Upper lobe of left lung (tissue), 6 donors: ENCODE data around the gene FAM53B. TPM values are rescaled to one million over a fixed set of nuclear protein-coding genes. Genes with fewer than 3 reads are reported as not detected.

ENCODE experiments used
- ATAC-seq, 2 donors: fragments of 200-7000 bp; cut with Tn5 transposase; one replicate each; pipeline ENCODE4 v1.9.1; 2022; ENCODE audit warnings: mild to moderate bottlenecking in 2 of 2, moderate library complexity in 2 of 2; ENCODE audit not compliant: low FRiP score in 2 of 2
- DNase-seq, 2 donors: peaks; one replicate each; pipeline ENCODE4 v3.0.0-alpha.2; 2019 to 2020
- H3K27ac ChIP-seq, 4 donors: fragments of 200-600 bp; sonication (generic); one replicate each; pipeline ENCODE4 v1.5.1; 2016 to 2019
- H3K27me3 ChIP-seq, 4 donors: fragments of 200-600 bp; sonication (generic); one replicate each; pipeline ENCODE4 v1.5.1; 2017 to 2019
- H3K36me3 ChIP-seq, 4 donors: fragments of 200-600 bp; sonication (generic); one replicate each; pipeline ENCODE4 v1.5.1; 2016 to 2019
- H3K4me1 ChIP-seq, 4 donors: fragments of 200-600 bp; sonication (generic); one replicate each; pipeline ENCODE4 v1.5.1; 2018 to 2019
- H3K4me3 ChIP-seq, 4 donors: fragments of 200-600 bp; sonication (generic); one replicate each; pipeline ENCODE4 v1.5.1; 2017 to 2019; ENCODE audit warnings: mild to moderate bottlenecking in 2 of 4, moderate library complexity in 1 of 4
- H3K9me3 ChIP-seq, 4 donors: fragments of 200-600 bp; sonication (generic); one replicate each; pipeline ENCODE4 v1.5.1; 2018 to 2019
- EP300 ChIP-seq, 4 donors: sonication (generic); formaldehyde crosslinking; IDR thresholded peaks; one replicate each; pipeline ENCODE4 v1.5.1; 2017; ENCODE audit warnings: antibody characterized with exemption in 4 of 4, control low read depth in 2 of 4
- POLR2A ChIP-seq, 4 donors: fragments of 450-650 bp; IDR thresholded peaks; one replicate each; pipeline ENCODE4 v1.5.1; 2016 to 2017; ENCODE audit warnings: antibody characterized with exemption in 4 of 4, mild to moderate bottlenecking in 2 of 4
- POLR2AphosphoS5 ChIP-seq, 2 donors: sonication (generic); formaldehyde crosslinking; IDR thresholded peaks; one replicate each; pipeline ENCODE4 v1.5.1; 2017; ENCODE audit warnings: antibody characterized with exemption in 2 of 2
- WGBS, 2 donors: methylation state at CpG; one replicate each; pipeline ENCODE4 v1.1.5; 2017 to 2018; 5-methylcytosine and 5-hydroxymethylcytosine counted together
- total RNA-seq, 6 donors: library from RNA; depleted of rRNA in 4 of 6; stranded (reverse); fragments of >200 nt in 4 of 6; gene quantifications; one replicate each; pipeline versions ENCODE4 v1.1.0 to v1.2.1, GENCODE V29; 2016 to 2021
- TF ChIP-seq, protein P1 (sequence below), 6 experiments: fragments of 450-650 bp in 4 of 6; fragments of 200-600 bp in 2 of 6; sonication (generic) in 2 of 6; IDR thresholded peaks; one replicate each; pipeline ENCODE4 v1.5.1; 2016 to 2019; ENCODE audit warnings: antibody characterized with exemption in 6 of 6
- donor health status: DM: no; HTN: no; CAD: no; lungs with moderate emphysema.
- donor health status: DM: no; HTN: yes; CAD: no; lungs with severe emphysema.

The FAM53B gene
- total RNA-seq, 6 donors from 2014 or later: 35.8 to 62.5 (median 47.8) TPM

DNA sequence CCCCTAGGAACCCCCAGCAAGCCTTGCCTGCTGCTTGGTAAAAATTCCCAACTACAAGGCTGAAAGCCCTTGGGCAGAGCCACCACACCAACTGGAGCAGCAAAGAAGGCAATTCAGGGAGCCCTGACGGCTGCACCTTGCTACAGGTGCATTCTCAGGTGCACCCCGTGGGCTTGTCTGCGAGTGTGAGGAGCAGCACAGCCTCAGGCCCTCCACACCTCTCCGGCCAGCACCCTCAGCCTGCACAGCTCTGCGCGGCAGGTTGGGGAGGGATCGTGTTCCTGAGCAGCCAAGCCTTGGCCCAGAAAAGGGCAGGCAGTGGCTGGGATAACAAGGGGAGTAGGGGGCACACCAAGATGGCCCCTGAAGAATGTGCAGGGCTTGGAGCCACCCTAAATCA lies 104.1 kb downstream of the FAM53B start:
- H3K9me3 ChIP-seq: no peaks in the 10 kb centered on the region
- no peak for ATAC-seq
- no peaks in the 10 kb centered on the region for H3K36me3 ChIP-seq
- DNase-seq: no peak
- no peak overlapping the region for H3K4me3 ChIP-seq
- peak overlapping the region in 3 of 4 donors; percentile 76 to 86 (median 77) for H3K27ac ChIP-seq
- WGBS, 2 donors: 91 to 100% methylated on average over 4 to 7 of the region's 7 CpGs
- H3K4me1 ChIP-seq: peaks cover 35 to 77% (median 64%) of the 10 kb centered on the region in 4 donors
- TF ChIP-seq, protein P1, sequence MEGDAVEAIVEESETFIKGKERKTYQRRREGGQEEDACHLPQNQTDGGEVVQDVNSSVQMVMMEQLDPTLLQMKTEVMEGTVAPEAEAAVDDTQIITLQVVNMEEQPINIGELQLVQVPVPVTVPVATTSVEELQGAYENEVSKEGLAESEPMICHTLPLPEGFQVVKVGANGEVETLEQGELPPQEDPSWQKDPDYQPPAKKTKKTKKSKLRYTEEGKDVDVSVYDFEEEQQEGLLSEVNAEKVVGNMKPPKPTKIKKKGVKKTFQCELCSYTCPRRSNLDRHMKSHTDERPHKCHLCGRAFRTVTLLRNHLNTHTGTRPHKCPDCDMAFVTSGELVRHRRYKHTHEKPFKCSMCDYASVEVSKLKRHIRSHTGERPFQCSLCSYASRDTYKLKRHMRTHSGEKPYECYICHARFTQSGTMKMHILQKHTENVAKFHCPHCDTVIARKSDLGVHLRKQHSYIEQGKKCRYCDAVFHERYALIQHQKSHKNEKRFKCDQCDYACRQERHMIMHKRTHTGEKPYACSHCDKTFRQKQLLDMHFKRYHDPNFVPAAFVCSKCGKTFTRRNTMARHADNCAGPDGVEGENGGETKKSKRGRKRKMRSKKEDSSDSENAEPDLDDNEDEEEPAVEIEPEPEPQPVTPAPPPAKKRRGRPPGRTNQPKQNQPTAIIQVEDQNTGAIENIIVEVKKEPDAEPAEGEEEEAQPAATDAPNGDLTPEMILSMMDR (IDR thresholded peaks at IDR 0.05): no peak
- TF ChIP-seq POLR2AphosphoS5 (IDR thresholded peaks at IDR 0.05) (no peak), POLR2A (IDR thresholded peaks at IDR 0.05) (no peak), EP300 (IDR thresholded peaks at IDR 0.05) (no peak)
- no peaks in the 10 kb centered on the region for H3K27me3 ChIP-seq

DNA sequence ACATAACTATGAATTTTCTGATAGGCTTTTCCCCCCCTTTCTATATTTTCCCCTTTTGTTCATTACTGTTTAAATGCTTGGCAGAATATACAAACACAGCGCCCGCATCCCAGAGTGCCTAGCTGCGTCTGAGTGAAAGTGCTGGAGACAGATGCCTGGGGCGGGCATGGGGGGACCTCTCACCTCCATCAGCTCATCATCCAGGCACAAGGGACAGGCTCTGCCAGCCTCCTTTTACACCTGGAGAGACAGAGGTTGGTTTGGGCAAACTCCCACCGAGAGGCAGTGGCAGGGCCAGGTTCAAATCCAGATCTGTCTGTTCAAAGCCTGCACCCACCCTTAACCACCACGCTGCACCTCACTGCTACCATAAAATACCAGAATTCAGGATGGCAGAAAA lies 104.5 kb downstream of the FAM53B start:
- ATAC-seq (no peak), DNase-seq (no peak)
- no peaks in the 10 kb centered on the region for H3K36me3 ChIP-seq
- 96 to 97% methylated on average over 5 to 6 of the region's 6 CpGs for WGBS, 2 donors
- TF ChIP-seq, protein P1 (IDR thresholded peaks at IDR 0.05): no peak
- TF ChIP-seq POLR2AphosphoS5 (IDR thresholded peaks at IDR 0.05) (no peak), EP300 (IDR thresholded peaks at IDR 0.05) (no peak), POLR2A (IDR thresholded peaks at IDR 0.05) (no peak)
- H3K27me3 ChIP-seq: no peaks in the 10 kb centered on the region
- no peaks in the 10 kb centered on the region for H3K9me3 ChIP-seq
- peak overlapping the region in 3 of 4 donors; percentile 1 to 86 (median 77) for H3K27ac ChIP-seq
- H3K4me1 ChIP-seq: peaks cover 31 to 73% (median 60%) of the 10 kb centered on the region in 4 donors
- no peak overlapping the region for H3K4me3 ChIP-seq

DNA sequence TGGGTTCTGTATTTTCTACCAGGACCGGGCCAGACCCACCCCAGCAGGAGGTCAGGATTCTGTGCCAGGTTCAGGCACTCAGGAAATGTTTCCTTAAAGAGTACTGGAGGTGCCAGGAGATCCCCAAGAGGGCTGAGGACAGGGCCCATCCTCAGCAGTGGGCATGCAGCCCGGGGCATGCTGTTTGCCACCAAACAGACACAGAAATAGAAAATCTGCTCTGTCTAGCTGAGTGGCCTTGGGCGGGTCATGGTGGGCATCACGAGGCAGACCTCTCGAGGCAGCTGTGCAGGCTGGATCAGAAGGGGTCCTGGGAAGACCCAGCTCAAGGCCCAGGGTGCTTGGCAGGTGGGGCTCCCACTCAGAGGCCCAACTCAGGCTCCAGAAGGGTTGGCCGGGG lies 105.0 kb downstream of the FAM53B start:
- no peak for ATAC-seq
- DNase-seq: no peak
- TF ChIP-seq EP300 (IDR thresholded peaks at IDR 0.05) (no peak), POLR2AphosphoS5 (IDR thresholded peaks at IDR 0.05) (no peak), POLR2A (IDR thresholded peaks at IDR 0.05) (no peak)
- TF ChIP-seq, protein P1 (IDR thresholded peaks at IDR 0.05): no peak
- no peak overlapping the region for H3K4me3 ChIP-seq
- peak overlapping the region in 2 of 4 donors; percentile 77 to 86 for H3K27ac ChIP-seq
- 74 to 82% methylated on average over 6 of the region's 6 CpGs for WGBS, 2 donors
- no peaks in the 10 kb centered on the region for H3K36me3 ChIP-seq
- no peaks in the 10 kb centered on the region for H3K9me3 ChIP-seq
- peaks cover 26 to 69% (median 55%) of the 10 kb centered on the region in 4 donors for H3K4me1 ChIP-seq
- H3K27me3 ChIP-seq: no peaks in the 10 kb centered on the region

DNA sequence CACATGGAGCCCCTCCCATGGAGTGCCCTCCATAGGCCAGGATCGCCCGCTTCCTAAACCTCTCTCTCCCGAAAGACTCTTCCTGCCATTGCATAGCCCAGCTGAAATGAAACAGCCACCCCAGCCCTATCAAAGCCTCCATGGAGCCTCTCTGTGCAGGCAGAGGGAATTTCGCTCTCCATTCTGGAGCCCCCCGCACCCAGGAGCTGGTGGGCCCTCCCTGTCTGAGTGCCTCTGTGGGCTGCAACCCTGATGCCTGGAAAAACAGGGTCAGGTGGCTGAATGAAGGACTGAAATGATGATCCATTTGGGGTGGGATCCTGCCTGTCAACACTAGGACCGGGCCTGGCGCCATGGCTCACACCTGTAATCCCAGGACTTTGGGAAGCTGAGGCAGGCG lies 106.4 kb downstream of the FAM53B start:
- peaks cover 28 to 65% (median 55%) of the 10 kb centered on the region in 4 donors for H3K4me1 ChIP-seq
- WGBS, 2 donors: 94 to 96% methylated on average over 6 to 8 of the region's 8 CpGs
- TF ChIP-seq EP300 (IDR thresholded peaks at IDR 0.05) (no peak), POLR2AphosphoS5 (IDR thresholded peaks at IDR 0.05) (no peak), POLR2A (IDR thresholded peaks at IDR 0.05) (no peak)
- TF ChIP-seq, protein P1 (IDR thresholded peaks at IDR 0.05): no peak

DNA sequence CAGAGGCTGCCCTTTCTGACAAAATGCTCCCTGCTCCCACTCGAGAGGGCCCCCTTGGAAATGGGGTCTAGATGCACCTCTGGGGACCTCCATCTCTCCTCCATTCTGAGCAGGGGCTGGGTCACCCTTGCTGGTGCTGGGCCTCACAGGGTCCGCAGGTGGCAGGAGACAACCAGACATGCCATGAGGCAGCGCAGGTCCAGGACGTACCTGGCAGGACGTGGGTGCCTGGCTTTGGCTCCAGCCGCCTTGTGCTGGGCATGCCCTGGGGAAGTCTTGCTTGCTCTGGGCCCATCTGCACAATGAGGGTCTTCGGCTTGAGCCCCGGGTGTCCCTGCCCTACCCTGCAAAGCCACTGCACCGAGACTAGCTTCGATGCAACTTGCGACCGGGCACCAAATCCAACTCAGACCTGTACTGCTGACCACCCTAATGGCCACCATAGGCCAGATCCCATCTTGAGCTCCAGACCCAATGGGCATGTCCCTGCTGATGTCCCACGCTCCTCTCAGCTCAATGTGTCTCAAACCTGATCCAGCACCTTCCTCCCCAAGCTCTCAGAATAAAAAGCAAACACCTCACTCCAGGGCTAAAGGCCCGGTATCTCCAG lies 107.0 kb downstream of the FAM53B start:
- DNase-seq (no peak), ATAC-seq (no peak)
- no peak for TF ChIP-seq POLR2AphosphoS5 (IDR thresholded peaks at IDR 0.05)
- no peak for TF ChIP-seq POLR2A (IDR thresholded peaks at IDR 0.05)
- TF ChIP-seq, protein P1 (IDR thresholded peaks at IDR 0.05): no peak
- TF ChIP-seq EP300 (IDR thresholded peaks at IDR 0.05): no peak
- Histone ChIP-seq H3K4me3 (no peak overlapping the region), H3K27ac (no peak overlapping the region), H3K27me3 (no peaks in the 10 kb centered on the region), H3K4me1 (peaks cover 31 to 65% (median 55%) of the 10 kb centered on the region in 4 donors), H3K9me3 (no peaks in the 10 kb centered on the region), H3K36me3 (no peaks in the 10 kb centered on the region)
- WGBS, 2 donors: 91 to 94% methylated on average over 3 to 12 of the region's 14 CpGs

More for the DNA sequence above, 106.4 kb downstream of the FAM53B start:
- Histone ChIP-seq H3K9me3 (no peaks in the 10 kb centered on the region), H3K27me3 (no peaks in the 10 kb centered on the region), H3K4me3 (no peak overlapping the region), H3K36me3 (no peaks in the 10 kb centered on the region), H3K27ac (peak overlapping the region in 1 of 4 donors; percentile 86)
- ATAC-seq (no peak), DNase-seq (no peak)
